SK-N-MC (cell line): Measurements from ENCODE around the gene RAB17.

Experiments
- DNase-seq: peaks from one replicate; pipeline ENCODE4 v3.0.0-alpha.2; 2011; ENCODE audit warnings: low read depth, low spot score
- H3K27ac ChIP-seq: fragments of 200-600 bp; sonication (generic); 2 replicates; pipeline ENCODE4 v1.5.1; 2016; ENCODE audit warnings: mixed run types
- H3K36me3 ChIP-seq: fragments of 200-600 bp; sonication (generic); 2 replicates; pipeline ENCODE4 v1.6.1; 2017; ENCODE audit warnings: antibody characterized with exemption, low read length, mixed read lengths; ENCODE audit not compliant: insufficient read depth
- H3K4me3 ChIP-seq: fragments of 200-600 bp; sonication (generic); 2 replicates; pipeline ENCODE4 v1.5.1; 2016
- H3K9ac ChIP-seq: fragments of 200-600 bp; sonication (generic); 2 replicates; pipeline ENCODE4 v1.8.0; 2017; ENCODE audit warnings: mixed run types, mixed read lengths; ENCODE audit not compliant: insufficient read length
- H3K9me3 ChIP-seq: fragments of 200-600 bp; sonication (generic); 2 replicates; pipeline ENCODE4 v1.6.1; 2017; ENCODE audit warnings: low read depth, mild to moderate bottlenecking, antibody characterized with exemption, low read length, moderate library complexity, mixed read lengths
- EZH2 ChIP-seq: fragments of 200-600 bp; sonication (generic); IDR thresholded peaks from one replicate; pipeline ENCODE4 v1.6.1; 2017; ENCODE audit warnings: antibody characterized with exemption
- FOXP2 ChIP-seq: optimal IDR thresholded peaks from 2 replicates; pipeline ENCODE3; 2011; ENCODE audit warnings: mild to moderate bottlenecking, moderate library complexity; ENCODE audit not compliant: insufficient read depth; ENCODE audit errors: extremely low read length, control extremely low read depth
- POLR2AphosphoS5 ChIP-seq: IDR thresholded peaks from 2 replicates; pipeline ENCODE4 v1.6.1; 2012; ENCODE audit warnings: mild to moderate bottlenecking, low read depth, low read length, borderline replicate concordance

The RAB17 gene

DNA sequence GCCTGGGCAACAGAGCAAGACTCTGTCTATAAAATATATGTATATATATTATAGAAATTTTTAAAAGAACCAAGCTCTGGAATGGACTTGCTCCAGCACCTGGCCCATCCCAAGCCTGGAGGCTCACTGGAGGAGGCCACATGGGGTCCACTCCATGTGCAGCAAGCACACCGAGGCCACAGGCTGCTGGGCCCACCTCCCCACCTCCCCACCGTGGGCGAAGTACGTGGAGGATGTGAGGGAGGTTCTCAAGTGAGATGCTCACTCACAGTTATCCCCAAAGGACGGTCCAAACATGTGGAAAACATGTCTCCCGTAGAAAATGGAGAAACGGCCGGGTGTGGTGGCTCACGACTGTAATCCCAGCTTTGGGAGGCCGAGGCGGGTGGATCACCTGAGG is 13.9 kb upstream of the RAB17 start:
- TF ChIP-seq POLR2AphosphoS5 = no peak
- TF ChIP-seq EZH2 = no peak
- TF ChIP-seq FOXP2 = no peak
- H3K27ac ChIP-seq = no peak overlapping the region
- DNase-seq = no peak
- H3K9ac ChIP-seq = no peak overlapping the region
- no peak overlapping the region for H3K4me3 ChIP-seq
- no peaks in the 10 kb centered on the region for H3K36me3 ChIP-seq
- no peaks in the 10 kb centered on the region for H3K9me3 ChIP-seq

DNA sequence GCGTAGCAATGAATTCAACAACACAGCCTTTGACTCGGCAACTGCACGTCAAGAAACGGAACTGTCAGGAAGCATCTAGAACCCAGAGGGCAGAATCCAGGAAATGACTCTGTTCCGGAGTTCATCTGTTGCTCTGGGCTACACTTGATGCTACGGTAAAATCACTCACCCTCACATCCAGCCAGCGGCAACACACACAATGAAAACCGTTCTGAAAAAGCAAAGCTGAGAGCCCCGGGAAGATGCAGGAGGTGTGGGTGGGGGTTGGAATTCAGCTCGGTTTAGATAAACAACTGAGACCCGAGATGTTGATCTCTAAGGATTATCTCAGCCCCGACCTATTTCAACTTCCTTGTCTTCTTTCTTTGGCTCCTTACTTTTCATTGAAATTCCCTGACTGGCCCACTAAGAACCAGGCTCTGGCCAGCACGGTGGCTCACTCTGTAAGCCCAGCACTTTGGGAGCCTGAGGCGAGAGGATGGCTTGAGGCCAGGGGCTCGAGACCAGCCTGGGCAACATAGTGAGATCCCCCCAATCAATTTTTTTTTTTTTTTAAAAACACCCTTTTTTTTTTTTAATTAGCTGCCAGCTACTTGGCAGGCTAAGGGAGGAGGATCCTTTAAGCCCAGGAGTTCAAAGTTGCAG is 13.3 kb upstream of the RAB17 start:
- H3K4me3 ChIP-seq = peak overlapping the region; percentile 37
- no peak overlapping the region for H3K9ac ChIP-seq
- H3K36me3 ChIP-seq = no peaks in the 10 kb centered on the region
- no peak overlapping the region for H3K27ac ChIP-seq
- DNase-seq = peak; percentile 76
- H3K9me3 ChIP-seq = no peaks in the 10 kb centered on the region
- TF ChIP-seq EZH2 = no peak
- TF ChIP-seq POLR2AphosphoS5 = no peak; the same call in 1 of the 2 replicates
- no peak for TF ChIP-seq FOXP2

DNA sequence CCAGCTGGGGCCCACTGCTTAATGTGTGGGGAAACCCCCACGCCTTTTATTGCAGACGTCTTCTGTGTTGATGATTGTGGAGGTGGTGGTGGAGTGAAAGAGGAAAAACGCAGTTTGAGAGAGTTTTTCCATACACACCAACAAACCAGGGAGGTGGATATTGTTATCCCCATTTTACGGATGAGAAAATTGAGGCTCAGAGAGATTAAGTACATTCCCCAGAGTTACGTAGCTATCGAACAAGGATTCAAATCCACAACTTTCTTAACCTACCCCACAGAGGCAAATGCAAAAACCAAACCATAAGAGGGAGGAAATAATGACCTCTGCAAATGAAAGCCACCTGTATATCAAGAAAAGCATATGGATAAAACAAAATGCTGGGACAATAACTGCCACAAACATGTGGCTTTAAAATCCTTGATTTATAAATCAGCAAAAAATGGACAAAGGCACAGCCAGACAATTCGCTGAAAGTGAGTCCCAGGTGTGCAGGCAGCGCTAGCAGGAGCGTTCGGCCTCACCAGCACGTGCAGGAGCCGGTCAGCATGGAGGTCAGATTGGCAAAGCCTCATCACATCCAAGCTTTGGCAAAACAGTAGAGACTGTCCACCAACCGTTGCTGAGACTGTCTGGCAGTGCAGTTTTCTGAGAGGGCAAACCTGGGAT is 12.6 kb upstream of the RAB17 start:
- no peak overlapping the region for H3K27ac ChIP-seq

DNA sequence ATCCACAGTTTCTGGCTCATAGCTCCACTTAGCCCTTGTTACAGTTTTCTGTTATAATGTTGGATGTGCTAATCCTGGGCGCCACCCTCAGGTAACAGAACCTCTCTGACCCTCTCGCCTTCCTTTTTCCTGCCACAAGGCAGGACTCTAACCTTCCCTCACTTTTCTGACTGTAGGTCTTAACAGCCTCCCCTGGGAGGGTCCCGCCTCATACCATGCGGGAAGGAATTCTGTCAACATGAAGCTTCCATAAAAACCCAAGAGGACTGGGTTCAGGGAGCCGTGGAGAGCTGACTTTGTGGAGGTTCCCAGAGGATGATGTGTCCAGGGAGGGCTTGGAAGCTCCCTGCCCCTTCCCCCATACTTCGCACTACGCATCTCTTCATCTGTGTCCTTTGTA is 11.9 kb upstream of the RAB17 start:
- TF ChIP-seq POLR2AphosphoS5 = no peak
- TF ChIP-seq EZH2 = no peak
- TF ChIP-seq FOXP2 = no peak
- no peak for DNase-seq
- H3K4me3 ChIP-seq = no peak overlapping the region
- no peaks in the 10 kb centered on the region for H3K9me3 ChIP-seq
- no peaks in the 10 kb centered on the region for H3K36me3 ChIP-seq
- H3K27ac ChIP-seq = no peak overlapping the region
- H3K9ac ChIP-seq = no peak overlapping the region

More for the DNA sequence above, 12.6 kb upstream of the RAB17 start:
- TF ChIP-seq POLR2AphosphoS5 (no peak), FOXP2 (peak; percentile 70)
- no peak for DNase-seq
- Histone ChIP-seq H3K9me3 (no peaks in the 10 kb centered on the region), H3K4me3 (peak overlapping the region; percentile 37), H3K36me3 (no peaks in the 10 kb centered on the region), H3K9ac (no peak overlapping the region)

DNA sequence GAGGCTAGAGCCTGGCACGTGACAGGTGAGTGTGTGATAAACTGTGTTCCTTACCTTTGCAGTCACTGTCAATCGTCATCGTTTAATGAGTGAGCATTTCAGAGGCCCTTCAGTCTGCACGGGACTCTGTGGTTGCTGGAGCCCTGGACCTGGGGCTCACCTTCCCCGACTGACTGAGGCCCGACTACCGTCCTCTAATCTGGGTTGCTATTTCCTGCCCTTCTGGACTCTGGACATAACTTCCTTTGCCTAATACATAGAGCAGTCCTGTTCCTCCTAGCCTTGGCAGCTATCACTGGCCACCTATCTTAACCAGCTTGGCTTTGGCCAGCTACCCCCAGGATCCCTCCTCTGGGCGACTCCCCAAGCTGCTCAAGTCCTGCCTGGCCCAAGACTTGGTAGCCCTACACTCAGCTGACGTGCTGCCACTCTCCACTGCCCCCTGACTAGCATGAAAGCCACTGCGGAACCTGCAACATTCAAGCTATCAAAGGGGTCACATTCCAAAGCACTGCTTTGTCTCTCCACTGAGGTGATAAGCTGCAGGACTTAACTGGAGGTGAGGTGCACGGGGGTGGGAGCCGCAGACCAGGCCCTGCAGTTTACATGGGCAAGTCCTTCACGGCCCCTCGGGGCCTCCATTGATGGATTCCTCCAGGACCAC is 11.1 kb upstream of the RAB17 start:
- Histone ChIP-seq H3K9ac (no peak overlapping the region), H3K27ac (no peak overlapping the region)
- TF ChIP-seq FOXP2 (no peak), POLR2AphosphoS5 (no peak), EZH2 (no peak)

DNA sequence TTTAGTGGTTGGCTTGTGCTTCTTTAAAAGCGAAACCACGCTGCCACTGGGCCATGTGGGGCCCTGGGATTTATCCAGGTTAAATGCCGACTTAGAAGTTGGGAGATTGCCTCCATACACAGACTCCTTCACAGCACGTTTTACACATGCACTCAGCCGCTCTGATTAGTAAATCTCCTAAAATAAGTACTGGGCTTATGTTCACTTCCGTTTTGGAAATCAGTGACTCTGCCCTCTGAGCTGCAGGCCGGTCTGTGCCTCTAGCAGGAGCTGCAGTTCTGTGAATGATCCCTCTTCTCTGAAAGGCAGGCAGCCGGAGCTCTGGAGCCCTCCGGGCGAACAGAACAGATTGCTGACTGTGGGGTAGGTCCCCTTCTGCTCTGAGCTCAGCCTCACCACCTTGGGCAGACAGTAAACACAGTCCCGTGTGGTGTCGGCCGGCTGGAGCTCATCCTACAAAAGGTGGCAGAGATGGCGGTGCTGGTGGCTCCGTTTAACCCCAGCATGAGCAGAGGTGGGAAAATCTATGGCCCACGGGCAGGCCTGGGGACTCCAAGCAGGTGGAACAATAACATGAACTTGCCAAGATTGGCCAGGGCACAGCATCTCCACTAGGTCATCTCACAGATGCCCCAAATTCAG is 9.8 kb upstream of the RAB17 start:
- no peak for DNase-seq
- H3K9ac ChIP-seq = peak overlapping the region; percentile 45
- H3K27ac ChIP-seq = no peak overlapping the region
- H3K36me3 ChIP-seq = no peaks in the 10 kb centered on the region
- TF ChIP-seq EZH2 = no peak
- no peak for TF ChIP-seq POLR2AphosphoS5
- no peak for TF ChIP-seq FOXP2
- H3K9me3 ChIP-seq = no peaks in the 10 kb centered on the region
- H3K4me3 ChIP-seq = peak overlapping the region; percentile 61

More for the DNA sequence above, 11.1 kb upstream of the RAB17 start:
- Histone ChIP-seq H3K36me3 (no peaks in the 10 kb centered on the region), H3K9me3 (no peaks in the 10 kb centered on the region), H3K4me3 (no peak overlapping the region)
- DNase-seq = no peak

DNA sequence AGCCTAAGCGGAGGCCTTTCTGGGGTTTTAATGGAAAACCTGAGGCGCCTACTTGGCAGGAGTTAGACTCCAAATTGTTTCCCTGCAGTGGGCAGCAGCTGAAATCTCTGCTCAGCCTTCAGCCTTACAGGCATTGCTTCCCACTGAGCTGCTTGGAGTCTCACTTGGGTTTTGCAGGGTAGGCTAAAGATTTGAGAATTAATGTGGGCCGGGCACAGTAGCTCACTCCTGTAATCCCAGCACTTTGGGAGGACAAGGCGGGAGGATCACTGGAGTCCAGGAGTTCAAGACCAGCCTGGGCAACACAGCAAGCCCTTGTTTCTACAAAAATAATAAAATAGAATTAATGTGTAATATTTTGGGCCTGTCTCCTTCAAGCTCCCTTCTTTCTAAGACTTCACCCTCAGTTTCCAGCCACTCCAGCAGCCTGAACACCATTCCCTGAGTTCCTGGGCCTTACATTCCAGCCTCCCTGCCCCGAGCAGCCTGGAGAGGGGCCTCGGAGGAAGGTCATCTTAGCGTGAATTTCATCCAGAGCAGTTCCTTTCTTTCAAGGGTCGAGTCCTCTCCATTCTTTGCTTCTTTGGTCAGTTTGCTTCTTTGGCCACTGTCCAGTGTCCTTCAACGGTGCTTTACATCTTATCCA is 9.1 kb upstream of the RAB17 start:
- H3K27ac ChIP-seq = no peak overlapping the region

More for the DNA sequence above, 9.1 kb upstream of the RAB17 start:
- Histone ChIP-seq H3K4me3 (peak overlapping the region; percentile 61), H3K9ac (peak overlapping the region; percentile 45), H3K9me3 (no peaks in the 10 kb centered on the region), H3K36me3 (no peaks in the 10 kb centered on the region)
- no peak for DNase-seq
- TF ChIP-seq EZH2 (no peak), POLR2AphosphoS5 (no peak)
